OCI-LY1 (cell line): Measurements from ENCODE around the gene THTPA.

Experiments used
- H2AFZ ChIP-seq: fragments of 200-600 bp; sonication (generic), shearing (Covaris generic); 2 replicates; pipeline ENCODE4 v1.6.0; 2014; ENCODE audit warnings: antibody characterized with exemption, mild to moderate bottlenecking, low read length
- H3F3A ChIP-seq: fragments of 200-600 bp; sonication (generic), shearing (Covaris generic); 2 replicates; pipeline ENCODE4 v1.6.0; 2014; ENCODE audit warnings: mild to moderate bottlenecking, antibody characterized with exemption, low read length, moderate library complexity; ENCODE audit not compliant: insufficient read depth
- H3K27ac ChIP-seq: fragments of 200-600 bp; sonication (generic); 2 replicates; pipeline ENCODE4 v1.5.1; 2014; ENCODE audit warnings: low read length, mixed run types, mild to moderate bottlenecking, low read depth; ENCODE audit not compliant: poor library complexity, severe bottlenecking
- H3K27me3 ChIP-seq: fragments of 200-600 bp; sonication (generic); 2 replicates; pipeline ENCODE4 v1.6.0; 2014; ENCODE audit warnings: antibody characterized with exemption, mild to moderate bottlenecking, low read length, moderate library complexity; ENCODE audit not compliant: insufficient read depth
- H3K36me3 ChIP-seq: fragments of 200-600 bp; sonication (generic); 2 replicates; pipeline ENCODE4 v1.6.1; 2014; ENCODE audit warnings: mild to moderate bottlenecking, antibody characterized with exemption, low read length, moderate library complexity, mixed read lengths; ENCODE audit not compliant: insufficient read depth
- H3K4me1 ChIP-seq: fragments of 200-600 bp; sonication (generic); 2 replicates; pipeline ENCODE4 v1.5.1; 2014; ENCODE audit warnings: mild to moderate bottlenecking, low read length, moderate library complexity; ENCODE audit not compliant: insufficient read depth, severe bottlenecking
- H3K4me2 ChIP-seq: fragments of 200-600 bp; sonication (generic), shearing (Covaris generic); 2 replicates; pipeline ENCODE4 v1.6.1; 2014; ENCODE audit warnings: low read length
- H3K4me3 ChIP-seq: fragments of 200-600 bp; sonication (generic); 2 replicates; pipeline ENCODE4 v1.5.1; 2014; ENCODE audit warnings: low read length, low read depth, mild to moderate bottlenecking, mixed read lengths; ENCODE audit not compliant: poor library complexity, severe bottlenecking
- H3K79me2 ChIP-seq: fragments of 200-600 bp; shearing (Covaris generic); 2 replicates; pipeline ENCODE4 v1.6.1; 2016; ENCODE audit warnings: mixed run types, low read length, mixed read lengths; ENCODE audit not compliant: insufficient read depth
- H3K9ac ChIP-seq: fragments of 200-600 bp; sonication (generic), shearing (Covaris generic); 2 replicates; pipeline ENCODE4 v1.6.1; 2014; ENCODE audit warnings: mild to moderate bottlenecking, low read length, mixed read lengths
- H3K9me2 ChIP-seq: fragments of 200-600 bp; sonication (generic), shearing (Covaris generic); 2 replicates; pipeline ENCODE4 v1.6.1; 2014; ENCODE audit warnings: low read depth, mild to moderate bottlenecking, low read length, mixed read lengths
- H3K9me3 ChIP-seq: fragments of 200-600 bp; shearing (Covaris generic); 2 replicates; pipeline ENCODE4 v1.6.1; 2014; ENCODE audit warnings: low read length, mixed read lengths
- H4K20me1 ChIP-seq: fragments of 200-600 bp; sonication (generic), shearing (Covaris generic); 2 replicates; pipeline ENCODE4 v1.6.0; 2016; ENCODE audit warnings: mild to moderate bottlenecking, low read length; ENCODE audit not compliant: insufficient read depth
- EZH2 ChIP-seq: fragments of 200-600 bp; sonication (generic), shearing (Covaris generic); IDR thresholded peaks from 2 replicates; pipeline ENCODE4 v1.8.0; 2017; ENCODE audit warnings: borderline replicate concordance, mixed run types, mild to moderate bottlenecking, antibody characterized with exemption, low read length, moderate library complexity, mixed read lengths
- TF ChIP-seq, protein P1 (sequence below): fragments of 200-600 bp; sonication (generic), shearing (Covaris generic); IDR thresholded peaks from 2 replicates; pipeline ENCODE4 v1.5.1; 2017; ENCODE audit warnings: mild to moderate bottlenecking, antibody characterized with exemption, low read length, moderate library complexity, mixed read lengths

The THTPA gene

DNA sequence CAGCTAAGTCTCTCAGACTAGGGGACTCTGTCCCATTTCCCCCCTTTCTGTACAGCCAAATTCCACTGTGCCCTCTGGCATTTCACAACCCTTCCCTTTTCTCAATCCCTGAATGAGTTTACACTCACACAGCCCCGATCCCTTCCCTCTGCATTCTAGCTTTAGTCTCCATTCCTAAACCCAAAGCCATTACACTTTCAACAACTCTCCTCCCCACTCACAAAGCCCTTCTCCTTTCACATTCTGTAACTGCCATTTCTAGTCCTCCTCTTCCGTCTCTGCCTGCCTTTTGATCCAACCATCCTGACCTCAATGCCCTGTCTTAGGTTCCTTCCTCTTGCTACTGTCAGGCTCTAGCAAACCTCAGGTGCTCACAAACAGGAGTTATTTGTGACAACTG lies 8.1 kb upstream of the THTPA start:
- no peak overlapping the region for H3K9ac ChIP-seq

GRCh38 chr14:23548351-23549318 lies 7.4 kb upstream of the THTPA start:
- Histone ChIP-seq H4K20me1 (no peaks in the 10 kb centered on the region), H3K4me1 (peaks cover 20% of the 10 kb centered on the region), H3K36me3 (no peaks in the 10 kb centered on the region), H3K9me3 (no peaks in the 10 kb centered on the region), H2AFZ (no peak overlapping the region), H3K79me2 (no peaks in the 10 kb centered on the region), H3K27ac (no peak overlapping the region), H3K4me3 (no peak overlapping the region), H3K4me2 (no peak overlapping the region), H3K9me2 (no peaks in the 10 kb centered on the region), H3K9ac (no peak overlapping the region), H3K27me3 (no peaks in the 10 kb centered on the region; the same call in 1 of the 2 replicates), H3F3A (no peaks in the 10 kb centered on the region)
- TF ChIP-seq, protein P1, sequence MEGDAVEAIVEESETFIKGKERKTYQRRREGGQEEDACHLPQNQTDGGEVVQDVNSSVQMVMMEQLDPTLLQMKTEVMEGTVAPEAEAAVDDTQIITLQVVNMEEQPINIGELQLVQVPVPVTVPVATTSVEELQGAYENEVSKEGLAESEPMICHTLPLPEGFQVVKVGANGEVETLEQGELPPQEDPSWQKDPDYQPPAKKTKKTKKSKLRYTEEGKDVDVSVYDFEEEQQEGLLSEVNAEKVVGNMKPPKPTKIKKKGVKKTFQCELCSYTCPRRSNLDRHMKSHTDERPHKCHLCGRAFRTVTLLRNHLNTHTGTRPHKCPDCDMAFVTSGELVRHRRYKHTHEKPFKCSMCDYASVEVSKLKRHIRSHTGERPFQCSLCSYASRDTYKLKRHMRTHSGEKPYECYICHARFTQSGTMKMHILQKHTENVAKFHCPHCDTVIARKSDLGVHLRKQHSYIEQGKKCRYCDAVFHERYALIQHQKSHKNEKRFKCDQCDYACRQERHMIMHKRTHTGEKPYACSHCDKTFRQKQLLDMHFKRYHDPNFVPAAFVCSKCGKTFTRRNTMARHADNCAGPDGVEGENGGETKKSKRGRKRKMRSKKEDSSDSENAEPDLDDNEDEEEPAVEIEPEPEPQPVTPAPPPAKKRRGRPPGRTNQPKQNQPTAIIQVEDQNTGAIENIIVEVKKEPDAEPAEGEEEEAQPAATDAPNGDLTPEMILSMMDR, result no peak
- no peak for TF ChIP-seq EZH2

More for the DNA sequence above, 8.1 kb upstream of the THTPA start:
- Histone ChIP-seq H4K20me1 (no peaks in the 10 kb centered on the region), H3K36me3 (no peaks in the 10 kb centered on the region), H3K9me3 (no peaks in the 10 kb centered on the region), H3K4me2 (no peak overlapping the region), H3K4me1 (peaks cover 20% of the 10 kb centered on the region), H3K4me3 (no peak overlapping the region), H3K9me2 (no peaks in the 10 kb centered on the region), H3K27me3 (no peaks in the 10 kb centered on the region; the same call in 1 of the 2 replicates), H3F3A (no peaks in the 10 kb centered on the region), H2AFZ (no peak overlapping the region), H3K27ac (no peak overlapping the region), H3K79me2 (no peaks in the 10 kb centered on the region)
- TF ChIP-seq EZH2, result no peak
- TF ChIP-seq, protein P1, result no peak

- Histone ChIP-seq H3K79me2 (no peaks in the 10 kb centered on the region), H3K9me2 (no peaks in the 10 kb centered on the region), H2AFZ (no peak overlapping the region), H3K9ac (no peak overlapping the region), H3K4me3 (peak overlapping the region; percentile 66), H3K9me3 (no peaks in the 10 kb centered on the region), H3F3A (no peaks in the 10 kb centered on the region), H3K4me1 (peaks cover 21% of the 10 kb centered on the region), H3K36me3 (no peaks in the 10 kb centered on the region), H3K4me2 (peak overlapping the region; percentile 87; the same call in 1 of the 2 replicates), H4K20me1 (no peaks in the 10 kb centered on the region), H3K27me3 (no peaks in the 10 kb centered on the region; the same call in 1 of the 2 replicates), H3K27ac (no peak overlapping the region)
- TF ChIP-seq EZH2, result no peak
- TF ChIP-seq, protein P1, result no peak
Observed at GRCh38 chr14:23550131-23550811, 5.8 kb upstream of the THTPA start.
